ENCODE data around the gene ERICH2. TPM values are rescaled to one million over a fixed set of nuclear protein-coding genes. Genes with fewer than 3 reads are reported as not detected.
A peak's percentile ranks its signal among the peaks of the same experiment; 100 is the strongest.

ERICH2 gene
- total and polyA plus RNA-seq, 2 of the 13 experiments (the other 11 are each of a cell fraction or from before 2014, with no cell fraction given), result not detected

GRCh38 chr2:170744248-170745002 is 25.8 kb upstream of the ERICH2 start (continued):
- TF ChIP-seq ZNF749 (CRISPR knock-in tag; IDR thresholded peaks at IDR 0.05; ENCODE audit: borderline replicate concordance), result 0 out of 2 replicates have a peak, but pooled peaks have one; percentile 42
- TF ChIP-seq ZBTB7A (CRISPR knock-in tag; IDR thresholded peaks at IDR 0.05), result no peak
- TF ChIP-seq SNAPC4 (CRISPR knock-in tag; IDR thresholded peaks at IDR 0.05), result no peak
- no peak for TF ChIP-seq NFYC (CRISPR knock-in tag; IDR thresholded peaks at IDR 0.05)
- TF ChIP-seq SIN3A (IDR thresholded peaks at IDR 0.05; ENCODE audit: borderline replicate concordance, low read depth, low read length), result 0 out of 2 replicates have a peak, but pooled peaks have one; percentile 27
- no peak for TF ChIP-seq NBN (conservative IDR thresholded peaks at IDR 0.05)
- peak; percentile 75 for TF ChIP-seq KDM2A (CRISPR knock-in tag; IDR thresholded peaks at IDR 0.05; ENCODE audit: borderline replicate concordance, low read depth)
- peak; percentile 84 for TF ChIP-seq HOXA3 (CRISPR knock-in tag; IDR thresholded peaks at IDR 0.05)
- no peak for TF ChIP-seq ZNF546 (CRISPR knock-in tag; conservative IDR thresholded peaks at IDR 0.05)
- no peak for TF ChIP-seq CREM (IDR thresholded peaks at IDR 0.05)
- no peak for TF ChIP-seq CREM (CRISPR knock-in tag; IDR thresholded peaks at IDR 0.05)
- TF ChIP-seq ZNF615 (CRISPR knock-in tag; IDR thresholded peaks at IDR 0.05; ENCODE audit: borderline replicate concordance), result no peak
- TF ChIP-seq ATF6 (CRISPR knock-in tag; conservative IDR thresholded peaks at IDR 0.05), result no peak
- peak; percentile 76; the same call in 1 of the 2 replicates for TF ChIP-seq HMG20A (CRISPR knock-in tag; IDR thresholded peaks at IDR 0.05; ENCODE audit: borderline replicate concordance)
- no peak for TF ChIP-seq AFF4 (CRISPR knock-in tag; IDR thresholded peaks at IDR 0.05)
- TF ChIP-seq TFE3 (CRISPR knock-in tag; IDR thresholded peaks at IDR 0.05), result peak; percentile 78
- TF ChIP-seq LBX2 (CRISPR knock-in tag; IDR thresholded peaks at IDR 0.05; ENCODE audit: borderline replicate concordance), result no peak
